Left kidney (tissue), 2 donors: ENCODE data around the gene KLHDC8A. TPM values are rescaled to one million over a fixed set of nuclear protein-coding genes. Genes with fewer than 3 reads are reported as not detected.

Experiments used
- DNase-seq: peaks from one replicate; pipeline ENCODE4 v3.0.0-alpha.2; 2013
- polyA plus RNA-seq: library from polyadenylated mRNA; unstranded; fragments of 120-200 nt; gene quantifications from one replicate; pipeline ENCODE4 v1.2.1, GENCODE V29; 2013; ENCODE audit not compliant: insufficient read length

KLHDC8A gene
- polyA plus RNA-seq, 1 donor, result 2.5 TPM

GRCh38 chr1:205344066-205344928 is 12.4 kb downstream of the KLHDC8A start:
- DNase-seq, result no peak

GRCh38 chr1:205343431-205344065 is 13.2 kb downstream of the KLHDC8A start:
- DNase-seq, result no peak

GRCh38 chr1:205342986-205343385 is 13.7 kb downstream of the KLHDC8A start:
- no peak for DNase-seq

GRCh38 chr1:205340676-205341075 is 16.0 kb downstream of the KLHDC8A start:
- DNase-seq, result no peak

GRCh38 chr1:205339717-205340116 is 17.0 kb downstream of the KLHDC8A start:
- DNase-seq, result no peak

- no peak for DNase-seq
Observed at GRCh38 chr1:205339197-205339702, 17.5 kb downstream of the KLHDC8A start.

GRCh38 chr1:205338011-205338410 is 18.7 kb downstream of the KLHDC8A start:
- no peak for DNase-seq

GRCh38 chr1:205337481-205337880 is 19.2 kb downstream of the KLHDC8A start:
- DNase-seq, result no peak

GRCh38 chr1:205335692-205336091 is 21.0 kb downstream of the KLHDC8A start:
- peak; percentile 84 for DNase-seq

- no peak for DNase-seq
Observed at GRCh38 chr1:205332015-205332791, 24.5 kb downstream of the KLHDC8A start.

- DNase-seq, result no peak
Observed at GRCh38 chr1:205330150-205330549, 26.6 kb downstream of the KLHDC8A start.

GRCh38 chr1:205329719-205330118 is 27.0 kb downstream of the KLHDC8A start:
- no peak for DNase-seq

GRCh38 chr1:205328476-205328875 is 28.2 kb downstream of the KLHDC8A start:
- no peak for DNase-seq

- DNase-seq, result no peak
Observed at GRCh38 chr1:205326812-205327466, 29.8 kb downstream of the KLHDC8A start.

- DNase-seq, result no peak
Observed at GRCh38 chr1:205325334-205325884, 31.3 kb downstream of the KLHDC8A start.

- DNase-seq, result no peak
Observed at GRCh38 chr1:205324781-205325180, 31.9 kb downstream of the KLHDC8A start.

GRCh38 chr1:205323794-205324193 is 32.9 kb downstream of the KLHDC8A start:
- DNase-seq, result no peak

- no peak for DNase-seq
Observed at GRCh38 chr1:205321959-205322283, 34.8 kb downstream of the KLHDC8A start.

- DNase-seq, result peak; percentile 92
Observed at GRCh38 chr1:205321162-205321958, 35.4 kb downstream of the KLHDC8A start, which contains the start of gene NUAK2. Gene NUAK2, minus strand, starts transcription at chr1:205321745. Its CDS starts 117 bp downstream, at chr1:205321628.

GRCh38 chr1:205319081-205320018 is 37.4 kb downstream of the KLHDC8A start:
- DNase-seq, result no peak
